Neural crest cell (in vitro differentiated cells): ENCODE results near the gene RNF11. TPM values are rescaled to one million over a fixed set of nuclear protein-coding genes. Genes with fewer than 3 reads are reported as not detected.
"Not testable (repeated sequence)": the region's sequence is repeated elsewhere in the genome, so short reads cannot be mapped to it uniquely, and the experiment has no call there.

Experiments
- DNase-seq: peaks from one replicate; pipeline ENCODE4 v3.0.0; 2021; ENCODE audit warnings: low read depth, mixed read lengths, low spot score
- H3K27ac Mint-ChIP-seq: one replicate; pipeline ENCODE4 v1.8.0; 2021; ENCODE audit warnings: mild to moderate bottlenecking, mixed read lengths; ENCODE audit not compliant: unreplicated experiment
- H3K27me3 Mint-ChIP-seq: 2 replicates; pipeline ENCODE4 v1.8.0; 2021; ENCODE audit warnings: low read depth, mild to moderate bottlenecking, mixed read lengths
- H3K36me3 Mint-ChIP-seq: 2 replicates; pipeline ENCODE4 v1.8.0; 2021; ENCODE audit warnings: low read depth, mild to moderate bottlenecking, mixed read lengths
- H3K4me1 Mint-ChIP-seq: 2 replicates; pipeline ENCODE4 v1.8.0; 2021; ENCODE audit warnings: mixed read lengths
- H3K4me3 Mint-ChIP-seq: one replicate; pipeline ENCODE4 v1.8.0; 2021; ENCODE audit warnings: mild to moderate bottlenecking, mixed read lengths
- H3K9me3 Mint-ChIP-seq: 2 replicates; pipeline ENCODE4 v1.8.0; 2021; ENCODE audit warnings: mixed read lengths
- CTCF ChIP-seq: fragments of 200-600 bp; sonication (generic); conservative IDR thresholded peaks from 2 replicates; pipeline ENCODE4 v1.5.0; 2021; ENCODE audit warnings: antibody characterized with exemption, mild to moderate bottlenecking
- total RNA-seq: library from RNA; stranded (reverse); gene quantifications from 2 replicates; pipeline ENCODE4 v1.2.1, GENCODE V29; 2021

RNF11 gene
- total RNA-seq, 1 donor from 2014 or later = 45.2 TPM

GRCh38 chr1:51214615-51215131, 21.4 kb upstream of the RNF11 start:
- no peaks in the 10 kb centered on the region for H3K27me3 Mint-ChIP-seq
- no peaks in the 10 kb centered on the region for H3K9me3 Mint-ChIP-seq
- no peaks in the 10 kb centered on the region for H3K4me1 Mint-ChIP-seq
- no peaks in the 10 kb centered on the region for H3K36me3 Mint-ChIP-seq
- TF ChIP-seq CTCF = no peak
- H3K4me3 Mint-ChIP-seq = no peak overlapping the region
- H3K27ac Mint-ChIP-seq = no peak overlapping the region
- DNase-seq = no peak

GRCh38 chr1:51215169-51215568, 20.9 kb upstream of the RNF11 start:
- no peak for TF ChIP-seq CTCF

GRCh38 chr1:51216631-51217030, 19.4 kb upstream of the RNF11 start:
- TF ChIP-seq CTCF = no peak
- Mint-ChIP-seq H3K36me3 (no peaks in the 10 kb centered on the region), H3K27me3 (no peaks in the 10 kb centered on the region), H3K4me3 (no peak overlapping the region), H3K9me3 (peaks cover 2% of the 10 kb centered on the region), H3K4me1 (peaks cover 5% of the 10 kb centered on the region), H3K27ac (no peak overlapping the region)
- no peak for DNase-seq

More at GRCh38 chr1:51215169-51215568, 20.9 kb upstream of the RNF11 start:
- Mint-ChIP-seq H3K4me1 (no peaks in the 10 kb centered on the region), H3K36me3 (no peaks in the 10 kb centered on the region), H3K27ac (no peak overlapping the region), H3K4me3 (no peak overlapping the region), H3K9me3 (no peaks in the 10 kb centered on the region), H3K27me3 (no peaks in the 10 kb centered on the region)
- no peak for DNase-seq

DNA sequence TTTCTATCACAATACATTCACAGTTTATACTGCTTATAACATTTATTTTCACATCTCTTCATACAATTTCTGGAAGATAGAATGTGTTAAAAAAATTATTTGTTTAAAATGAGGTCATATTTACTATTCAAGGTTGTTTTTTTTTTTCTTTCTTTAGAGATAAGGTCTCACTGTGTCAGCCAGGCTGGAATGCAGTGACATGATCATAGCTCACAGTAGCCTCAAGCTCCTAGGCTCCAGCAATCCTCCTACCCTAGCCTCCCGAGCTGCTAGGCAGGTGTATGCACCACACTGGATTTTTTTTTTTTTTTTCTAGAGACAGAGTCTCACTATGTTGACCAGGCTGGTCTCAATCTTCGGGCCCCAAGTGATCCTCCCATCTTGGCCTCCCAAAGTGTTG, 19.0 kb upstream of the RNF11 start:
- Mint-ChIP-seq H3K4me1 (peaks cover 5% of the 10 kb centered on the region), H3K27ac (no peak overlapping the region), H3K36me3 (no peaks in the 10 kb centered on the region), H3K9me3 (peaks cover 2% of the 10 kb centered on the region), H3K27me3 (no peaks in the 10 kb centered on the region), H3K4me3 (no peak overlapping the region)
- no peak for DNase-seq
- no peak for TF ChIP-seq CTCF

DNA sequence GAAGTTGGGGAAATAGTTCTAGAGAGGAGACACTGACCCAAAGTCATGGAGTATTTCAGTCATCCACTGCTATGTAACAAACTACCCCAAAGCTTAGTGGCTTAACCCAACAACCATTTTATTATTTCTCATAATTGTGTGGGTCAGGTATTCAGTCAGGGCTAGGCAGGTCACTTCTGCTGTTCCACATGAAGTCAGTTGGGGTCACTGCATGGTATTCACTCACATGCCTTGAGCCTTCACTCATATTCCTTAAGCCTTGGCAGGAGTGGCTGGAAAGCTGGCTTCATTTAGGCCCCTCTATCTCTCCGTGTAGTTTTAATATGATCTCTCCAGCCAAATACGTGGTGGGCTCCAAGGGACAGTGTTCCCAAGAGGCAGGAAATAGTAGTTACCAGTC, 17.5 kb upstream of the RNF11 start:
- no peaks in the 10 kb centered on the region for H3K27me3 Mint-ChIP-seq
- no peaks in the 10 kb centered on the region for H3K36me3 Mint-ChIP-seq
- no peak overlapping the region for H3K4me3 Mint-ChIP-seq
- peaks cover 7% of the 10 kb centered on the region for H3K9me3 Mint-ChIP-seq
- no peak for TF ChIP-seq CTCF
- no peak for DNase-seq
- no peak overlapping the region for H3K27ac Mint-ChIP-seq
- peaks cover 5% of the 10 kb centered on the region for H3K4me1 Mint-ChIP-seq

DNA sequence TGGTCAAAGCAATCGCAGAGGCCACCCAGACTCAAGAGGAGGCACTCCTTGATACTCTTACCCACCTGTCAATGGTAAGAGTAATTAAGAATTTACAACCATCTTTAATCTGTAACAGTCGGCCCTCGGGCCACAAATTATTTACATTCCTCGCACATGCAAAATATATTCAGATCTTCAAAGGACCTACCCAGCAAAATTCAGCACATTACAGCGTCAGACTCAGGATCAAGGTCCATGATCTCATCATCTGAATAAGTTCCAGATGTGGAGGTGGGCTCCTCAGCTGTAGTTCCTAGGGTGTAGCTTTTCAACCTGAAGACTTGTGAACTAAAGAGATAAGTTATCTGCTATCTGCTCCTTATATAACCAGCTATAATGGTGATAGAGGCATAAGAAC, 17.1 kb upstream of the RNF11 start:
- H3K27ac Mint-ChIP-seq = no peak overlapping the region
- DNase-seq = no peak
- peaks cover 7% of the 10 kb centered on the region for H3K9me3 Mint-ChIP-seq
- peaks cover 5% of the 10 kb centered on the region for H3K4me1 Mint-ChIP-seq
- no peaks in the 10 kb centered on the region for H3K36me3 Mint-ChIP-seq
- H3K27me3 Mint-ChIP-seq = no peaks in the 10 kb centered on the region
- no peak for TF ChIP-seq CTCF
- no peak overlapping the region for H3K4me3 Mint-ChIP-seq

GRCh38 chr1:51221529-51221928, 14.5 kb upstream of the RNF11 start:
- not testable (repeated sequence) for H3K4me1 Mint-ChIP-seq, H3K4me3 Mint-ChIP-seq, H3K27me3 Mint-ChIP-seq, H3K9me3 Mint-ChIP-seq, H3K36me3 Mint-ChIP-seq, DNase-seq, H3K27ac Mint-ChIP-seq
